ENCODE data around the gene CSNK1G2. TPM values are rescaled to one million over a fixed set of nuclear protein-coding genes. Genes with fewer than 3 reads are reported as not detected.

CSNK1G2 gene
- polyA plus RNA-seq, 1 donor from 2014 or later = 110 TPM

DNA sequence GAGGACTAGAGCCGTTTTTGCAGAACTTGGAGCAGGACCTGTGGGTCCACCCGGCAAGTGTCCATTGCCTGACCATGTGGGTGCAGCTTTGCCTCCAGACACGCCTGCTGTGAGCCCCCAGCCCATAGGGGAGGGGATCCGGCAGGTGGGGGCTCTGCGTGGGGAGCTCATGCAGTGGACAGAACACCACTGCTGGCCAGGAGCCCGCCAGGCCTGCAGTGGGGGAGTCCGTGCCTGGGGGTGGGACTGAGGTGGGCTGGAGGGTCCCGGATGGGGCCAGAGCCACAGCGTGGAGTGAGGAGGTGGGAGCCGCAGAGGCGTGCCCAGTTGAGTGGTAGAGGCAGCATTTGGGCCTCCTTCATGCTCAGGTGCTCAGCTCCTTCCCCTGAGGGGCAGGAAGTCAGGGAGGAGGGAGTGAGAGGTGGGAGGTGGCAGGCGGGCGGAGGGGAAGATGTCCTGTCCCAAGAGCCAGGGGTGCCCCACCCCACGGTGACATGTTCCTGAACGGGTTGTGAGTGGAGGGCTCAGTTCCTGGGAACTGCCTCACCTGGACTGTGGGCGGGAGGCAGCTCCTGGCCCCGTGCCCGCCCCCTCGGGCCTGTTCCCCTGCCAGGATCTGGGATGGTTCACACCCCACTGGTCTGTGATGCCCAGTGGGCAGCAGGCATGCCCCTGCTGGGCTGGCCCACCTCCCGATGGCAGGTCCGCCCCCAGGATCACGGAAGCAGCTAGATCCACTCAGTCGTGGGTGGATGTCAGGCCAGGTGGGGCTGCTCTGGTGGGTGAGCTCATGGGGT lies 27.0 kb upstream of the CSNK1G2 start:
- H3K27me3 ChIP-seq (ENCODE audit: insufficient read depth, low read depth, low read length) = no peaks in the 10 kb centered on the region
- peaks cover 3% of the 10 kb centered on the region for H4K20me1 ChIP-seq (ENCODE audit: insufficient read depth)
- no peaks in the 10 kb centered on the region for H3K9me2 ChIP-seq (ENCODE audit: insufficient read depth, low read length)
- no peaks in the 10 kb centered on the region for H3F3A ChIP-seq (ENCODE audit: insufficient read depth, low read length, poor library complexity, severe bottlenecking)
- no peaks in the 10 kb centered on the region for H3K9me3 ChIP-seq (ENCODE audit: low read length)
- H3K36me3 ChIP-seq (ENCODE audit: insufficient read depth, low read length) = no peaks in the 10 kb centered on the region
- no peak overlapping the region for H3K27ac ChIP-seq (ENCODE audit: low read length)
- no peak overlapping the region for H3K4me3 ChIP-seq (ENCODE audit: low read length)
- no peak overlapping the region for H3K9ac ChIP-seq (ENCODE audit: low read length)
- TF ChIP-seq RAD21 (conservative IDR thresholded peaks at IDR 0.05) (no peak), EZH2 (IDR thresholded peaks at IDR 0.05; ENCODE audit: borderline replicate concordance, insufficient read depth, low read length, poor library complexity, severe bottlenecking) (no peak), TAF1 (IDR thresholded peaks at IDR 0.05; ENCODE audit: low read depth) (no peak), MXI1 (conservative IDR thresholded peaks at IDR 0.05; ENCODE audit: poor library complexity, severe bottlenecking) (no peak), POLR2AphosphoS5 (IDR thresholded peaks at IDR 0.05) (no peak), EP300 (conservative IDR thresholded peaks at IDR 0.05; ENCODE audit: poor library complexity, severe bottlenecking) (no peak), REST (IDR thresholded peaks at IDR 0.05; ENCODE audit: borderline replicate concordance) (no peak), SMC3 (conservative IDR thresholded peaks at IDR 0.05; ENCODE audit: poor library complexity) (no peak)
- TF ChIP-seq, protein P1, sequence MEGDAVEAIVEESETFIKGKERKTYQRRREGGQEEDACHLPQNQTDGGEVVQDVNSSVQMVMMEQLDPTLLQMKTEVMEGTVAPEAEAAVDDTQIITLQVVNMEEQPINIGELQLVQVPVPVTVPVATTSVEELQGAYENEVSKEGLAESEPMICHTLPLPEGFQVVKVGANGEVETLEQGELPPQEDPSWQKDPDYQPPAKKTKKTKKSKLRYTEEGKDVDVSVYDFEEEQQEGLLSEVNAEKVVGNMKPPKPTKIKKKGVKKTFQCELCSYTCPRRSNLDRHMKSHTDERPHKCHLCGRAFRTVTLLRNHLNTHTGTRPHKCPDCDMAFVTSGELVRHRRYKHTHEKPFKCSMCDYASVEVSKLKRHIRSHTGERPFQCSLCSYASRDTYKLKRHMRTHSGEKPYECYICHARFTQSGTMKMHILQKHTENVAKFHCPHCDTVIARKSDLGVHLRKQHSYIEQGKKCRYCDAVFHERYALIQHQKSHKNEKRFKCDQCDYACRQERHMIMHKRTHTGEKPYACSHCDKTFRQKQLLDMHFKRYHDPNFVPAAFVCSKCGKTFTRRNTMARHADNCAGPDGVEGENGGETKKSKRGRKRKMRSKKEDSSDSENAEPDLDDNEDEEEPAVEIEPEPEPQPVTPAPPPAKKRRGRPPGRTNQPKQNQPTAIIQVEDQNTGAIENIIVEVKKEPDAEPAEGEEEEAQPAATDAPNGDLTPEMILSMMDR (IDR thresholded peaks at IDR 0.05; ENCODE audit: poor library complexity, severe bottlenecking) = no peak
- no peaks in the 10 kb centered on the region for H3K79me2 ChIP-seq (replicated peaks; ENCODE audit: insufficient read depth, low read length)
- H3K4me2 ChIP-seq (ENCODE audit: low read length) = no peak overlapping the region
- no peak overlapping the region for H2AFZ ChIP-seq (ENCODE audit: low read depth, low read length)

DNA sequence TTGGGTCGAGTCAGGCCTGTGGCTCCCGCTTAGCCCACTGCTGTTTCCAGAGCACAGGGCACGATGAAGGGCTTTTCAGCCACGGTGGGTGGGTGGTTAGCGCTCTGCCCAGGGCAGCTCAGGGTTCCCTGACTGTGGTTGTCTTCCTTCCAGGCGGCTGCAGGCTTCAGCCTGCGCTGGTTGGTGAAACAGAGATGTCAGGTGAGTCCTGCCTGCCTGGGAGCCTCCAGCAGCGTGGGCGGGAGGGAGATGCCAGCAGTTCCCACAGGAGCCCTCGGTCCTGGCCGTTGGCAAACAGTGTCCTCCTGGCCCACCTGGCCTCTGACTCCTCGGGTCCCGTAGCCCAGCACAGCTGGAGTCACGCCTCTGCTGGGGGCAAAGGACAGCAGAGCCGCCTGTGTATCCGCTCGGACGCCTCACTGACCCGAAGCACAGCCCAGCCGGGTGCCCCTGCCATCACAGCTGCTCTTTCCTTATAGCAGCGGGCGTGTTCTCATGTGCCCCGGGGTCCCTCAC lies 26.1 kb upstream of the CSNK1G2 start:
- TF ChIP-seq POLR2AphosphoS5 (IDR thresholded peaks at IDR 0.05) (no peak), TAF1 (IDR thresholded peaks at IDR 0.05; ENCODE audit: low read depth) (no peak), RAD21 (conservative IDR thresholded peaks at IDR 0.05) (no peak), EZH2 (IDR thresholded peaks at IDR 0.05; ENCODE audit: borderline replicate concordance, insufficient read depth, low read length, poor library complexity, severe bottlenecking) (no peak), MXI1 (conservative IDR thresholded peaks at IDR 0.05; ENCODE audit: poor library complexity, severe bottlenecking) (no peak), REST (IDR thresholded peaks at IDR 0.05; ENCODE audit: borderline replicate concordance) (no peak), EP300 (conservative IDR thresholded peaks at IDR 0.05; ENCODE audit: poor library complexity, severe bottlenecking) (no peak), SMC3 (conservative IDR thresholded peaks at IDR 0.05; ENCODE audit: poor library complexity) (no peak)
- TF ChIP-seq, protein P1 (IDR thresholded peaks at IDR 0.05; ENCODE audit: poor library complexity, severe bottlenecking) = no peak
- no peak overlapping the region for H3K4me3 ChIP-seq (ENCODE audit: low read length)
- H3K4me2 ChIP-seq (ENCODE audit: low read length) = no peak overlapping the region
- no peaks in the 10 kb centered on the region for H3F3A ChIP-seq (ENCODE audit: insufficient read depth, low read length, poor library complexity, severe bottlenecking)
- H4K20me1 ChIP-seq (ENCODE audit: insufficient read depth) = peaks cover 3% of the 10 kb centered on the region
- H3K9me3 ChIP-seq (ENCODE audit: low read length) = no peaks in the 10 kb centered on the region
- H3K27me3 ChIP-seq (ENCODE audit: insufficient read depth, low read depth, low read length) = no peaks in the 10 kb centered on the region
- no peak overlapping the region for H3K9ac ChIP-seq (ENCODE audit: low read length)
- no peaks in the 10 kb centered on the region for H3K36me3 ChIP-seq (ENCODE audit: insufficient read depth, low read length)
- H3K79me2 ChIP-seq (replicated peaks; ENCODE audit: insufficient read depth, low read length) = no peaks in the 10 kb centered on the region
- no peaks in the 10 kb centered on the region for H3K9me2 ChIP-seq (ENCODE audit: insufficient read depth, low read length)
- H3K27ac ChIP-seq (ENCODE audit: low read length) = no peak overlapping the region
- no peak overlapping the region for H2AFZ ChIP-seq (ENCODE audit: low read depth, low read length)

Data from neural cell (in vitro differentiated cells).